ENCODE data around the gene NAALADL2.

DNA sequence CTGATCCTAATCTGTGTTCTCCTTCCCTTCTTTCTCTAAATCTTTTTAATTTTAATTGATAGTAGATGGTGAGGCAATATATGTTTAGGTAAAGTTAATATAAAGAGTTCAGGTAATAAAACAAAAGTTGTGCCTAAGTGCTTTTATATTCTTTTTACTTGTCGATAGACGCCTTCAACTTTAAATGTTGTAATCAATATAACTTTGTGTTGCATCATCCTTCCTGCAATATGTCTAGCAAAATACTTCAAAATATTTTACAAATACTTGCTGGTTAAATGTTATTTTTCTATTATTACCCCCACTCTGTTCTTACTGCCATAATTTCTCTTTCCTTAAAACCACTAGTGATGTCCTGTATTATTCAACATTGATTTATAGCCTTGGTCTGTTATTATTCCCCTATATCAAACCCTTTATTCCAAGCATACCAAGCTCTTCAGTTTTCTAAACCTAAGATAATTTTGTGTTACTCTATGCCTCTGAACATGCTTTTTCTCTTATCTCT is 92.4 kb downstream of the NAALADL2 start:
- TF ChIP-seq, protein P1, sequence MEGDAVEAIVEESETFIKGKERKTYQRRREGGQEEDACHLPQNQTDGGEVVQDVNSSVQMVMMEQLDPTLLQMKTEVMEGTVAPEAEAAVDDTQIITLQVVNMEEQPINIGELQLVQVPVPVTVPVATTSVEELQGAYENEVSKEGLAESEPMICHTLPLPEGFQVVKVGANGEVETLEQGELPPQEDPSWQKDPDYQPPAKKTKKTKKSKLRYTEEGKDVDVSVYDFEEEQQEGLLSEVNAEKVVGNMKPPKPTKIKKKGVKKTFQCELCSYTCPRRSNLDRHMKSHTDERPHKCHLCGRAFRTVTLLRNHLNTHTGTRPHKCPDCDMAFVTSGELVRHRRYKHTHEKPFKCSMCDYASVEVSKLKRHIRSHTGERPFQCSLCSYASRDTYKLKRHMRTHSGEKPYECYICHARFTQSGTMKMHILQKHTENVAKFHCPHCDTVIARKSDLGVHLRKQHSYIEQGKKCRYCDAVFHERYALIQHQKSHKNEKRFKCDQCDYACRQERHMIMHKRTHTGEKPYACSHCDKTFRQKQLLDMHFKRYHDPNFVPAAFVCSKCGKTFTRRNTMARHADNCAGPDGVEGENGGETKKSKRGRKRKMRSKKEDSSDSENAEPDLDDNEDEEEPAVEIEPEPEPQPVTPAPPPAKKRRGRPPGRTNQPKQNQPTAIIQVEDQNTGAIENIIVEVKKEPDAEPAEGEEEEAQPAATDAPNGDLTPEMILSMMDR (IDR thresholded peaks at IDR 0.05) = no peak
- TF ChIP-seq ZFX (IDR thresholded peaks at IDR 0.05; ENCODE audit: borderline replicate concordance) = no peak
